ENCODE data around the gene DPRX.

DNA sequence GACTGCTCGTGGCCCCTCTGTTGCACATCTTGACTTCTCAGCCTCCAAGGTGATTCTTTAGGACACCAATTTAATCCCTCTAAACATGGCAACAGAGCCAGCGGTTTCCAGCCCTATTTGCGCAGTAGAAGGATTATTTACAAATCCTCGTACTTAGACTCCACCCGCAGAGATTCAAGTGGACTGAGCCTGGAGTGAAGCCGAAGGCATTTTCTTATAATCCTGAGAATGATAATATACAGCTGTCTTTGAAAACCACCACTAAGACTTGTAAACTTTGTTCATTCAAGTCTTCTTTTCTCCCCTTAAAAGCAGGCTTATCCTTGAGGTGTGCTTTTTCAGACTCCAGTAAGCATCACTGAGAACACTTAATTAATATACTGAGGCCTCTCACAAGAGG is 4.8 kb upstream of the DPRX start:
- TF ChIP-seq, protein P1, sequence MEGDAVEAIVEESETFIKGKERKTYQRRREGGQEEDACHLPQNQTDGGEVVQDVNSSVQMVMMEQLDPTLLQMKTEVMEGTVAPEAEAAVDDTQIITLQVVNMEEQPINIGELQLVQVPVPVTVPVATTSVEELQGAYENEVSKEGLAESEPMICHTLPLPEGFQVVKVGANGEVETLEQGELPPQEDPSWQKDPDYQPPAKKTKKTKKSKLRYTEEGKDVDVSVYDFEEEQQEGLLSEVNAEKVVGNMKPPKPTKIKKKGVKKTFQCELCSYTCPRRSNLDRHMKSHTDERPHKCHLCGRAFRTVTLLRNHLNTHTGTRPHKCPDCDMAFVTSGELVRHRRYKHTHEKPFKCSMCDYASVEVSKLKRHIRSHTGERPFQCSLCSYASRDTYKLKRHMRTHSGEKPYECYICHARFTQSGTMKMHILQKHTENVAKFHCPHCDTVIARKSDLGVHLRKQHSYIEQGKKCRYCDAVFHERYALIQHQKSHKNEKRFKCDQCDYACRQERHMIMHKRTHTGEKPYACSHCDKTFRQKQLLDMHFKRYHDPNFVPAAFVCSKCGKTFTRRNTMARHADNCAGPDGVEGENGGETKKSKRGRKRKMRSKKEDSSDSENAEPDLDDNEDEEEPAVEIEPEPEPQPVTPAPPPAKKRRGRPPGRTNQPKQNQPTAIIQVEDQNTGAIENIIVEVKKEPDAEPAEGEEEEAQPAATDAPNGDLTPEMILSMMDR (IDR thresholded peaks at IDR 0.05) = no peak
- no peak for TF ChIP-seq POLR2A (IDR thresholded peaks at IDR 0.05)
